Raji (cell line): ENCODE data around the gene SH3BP5L.

Source experiments
- POLR2A ChIP-seq: IDR thresholded peaks from 2 replicates; pipeline ENCODE4 v1.6.1; 2011; ENCODE audit warnings: low read depth, low read length, control low read depth; ENCODE audit not compliant: insufficient read depth

SH3BP5L gene

GRCh38 chr1:248788327-248788726, 37.4 kb downstream of the SH3BP5L start:
- no peak for TF ChIP-seq POLR2A

DNA sequence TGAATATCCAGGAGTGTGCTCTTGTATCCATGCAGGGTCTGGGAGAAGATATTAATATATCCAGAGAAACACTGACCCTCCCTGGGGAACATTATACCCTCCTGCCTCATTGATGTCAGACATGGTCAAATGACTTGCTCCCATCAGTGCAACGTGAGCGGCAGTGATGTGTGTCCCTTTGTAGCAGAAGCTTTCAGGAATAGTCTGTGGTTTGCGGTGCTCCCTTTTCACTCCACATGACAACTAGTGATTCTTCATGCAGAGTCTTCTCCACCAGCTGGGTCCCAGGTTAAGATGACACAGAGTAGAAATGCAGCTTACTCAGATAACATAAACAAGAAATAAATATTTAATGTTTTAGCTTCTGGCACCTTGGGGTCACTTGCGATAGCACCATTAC, 38.3 kb downstream of the SH3BP5L start:
- no peak for TF ChIP-seq POLR2A

DNA sequence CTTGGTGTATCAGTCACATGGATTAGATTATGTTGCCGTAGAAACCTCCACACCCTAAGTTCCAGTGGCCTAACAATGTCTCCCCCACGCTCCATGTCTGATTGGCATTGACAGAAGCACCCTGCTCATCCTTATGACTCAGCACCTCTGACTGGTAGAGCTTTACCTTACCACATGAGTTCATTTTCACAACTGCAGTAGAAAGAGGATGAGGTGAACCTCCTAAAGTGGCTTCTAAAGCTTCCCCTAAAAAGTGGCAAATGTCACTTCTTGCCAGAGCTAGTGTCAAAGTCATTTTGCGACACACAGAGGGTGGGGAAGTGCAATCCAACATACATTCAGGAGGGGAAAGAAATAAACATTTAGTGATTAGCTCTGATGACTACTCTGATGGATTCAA, 39.6 kb downstream of the SH3BP5L start:
- TF ChIP-seq POLR2A, result no peak

DNA sequence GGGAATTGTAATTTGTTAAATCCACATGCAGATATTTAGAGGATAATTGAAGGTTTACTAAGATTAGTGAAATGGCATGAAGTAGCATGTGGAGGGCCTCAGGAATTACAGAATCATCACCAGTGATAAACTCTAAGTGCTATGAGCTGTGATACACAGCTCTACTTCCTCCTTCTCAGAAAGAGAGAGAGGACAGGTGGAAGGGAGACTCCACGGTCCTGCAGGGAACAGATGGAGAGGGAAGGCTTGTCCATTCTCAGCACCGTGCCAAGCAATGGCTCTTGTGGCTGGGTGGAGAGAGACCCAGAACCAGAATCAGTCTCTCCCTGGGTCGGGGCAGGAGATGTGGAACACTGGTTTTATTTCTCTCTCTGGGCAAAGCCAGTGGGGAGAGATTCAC, 42.3 kb downstream of the SH3BP5L start:
- no peak for TF ChIP-seq POLR2A

DNA sequence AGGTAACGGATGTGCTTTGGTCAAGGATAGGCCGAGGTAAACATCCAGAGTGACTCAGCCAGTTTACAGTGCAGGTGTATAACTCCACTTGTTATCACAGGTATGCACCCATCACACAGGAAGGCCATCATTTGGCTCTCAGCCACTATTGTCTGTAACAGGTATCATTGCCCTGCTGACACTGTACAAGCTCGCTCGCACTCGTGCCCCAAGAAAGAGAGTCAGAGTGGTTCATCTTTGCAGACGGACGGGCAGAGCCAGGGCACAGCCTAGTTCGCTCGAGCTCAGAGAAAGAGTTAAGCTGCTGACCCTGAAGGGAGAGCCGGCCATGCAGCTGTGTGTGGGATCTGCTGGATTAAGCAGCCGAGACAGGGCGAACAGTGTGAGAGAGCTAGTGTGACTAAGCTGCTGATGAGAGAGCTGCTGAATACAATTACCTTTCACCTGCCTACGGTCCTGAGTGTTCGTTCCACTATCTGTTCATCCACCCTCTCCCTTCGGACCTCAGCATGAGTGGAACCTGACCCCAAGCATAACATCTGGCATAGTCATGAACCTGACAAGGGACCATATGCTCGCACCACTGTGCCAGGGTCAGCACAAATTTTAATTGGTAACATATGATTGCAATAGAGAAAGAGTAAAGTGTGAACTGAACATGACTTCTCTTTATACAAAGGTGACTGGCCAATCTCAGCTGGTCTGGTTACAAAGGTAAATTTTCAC, 43.1 kb downstream of the SH3BP5L start:
- TF ChIP-seq POLR2A, result no peak

- no peak for TF ChIP-seq POLR2A
Measured at GRCh38 chr1:248779350-248779749, 46.4 kb downstream of the SH3BP5L start.

- TF ChIP-seq POLR2A, result no peak
Measured at GRCh38 chr1:248778906-248779305, 46.8 kb downstream of the SH3BP5L start.

DNA sequence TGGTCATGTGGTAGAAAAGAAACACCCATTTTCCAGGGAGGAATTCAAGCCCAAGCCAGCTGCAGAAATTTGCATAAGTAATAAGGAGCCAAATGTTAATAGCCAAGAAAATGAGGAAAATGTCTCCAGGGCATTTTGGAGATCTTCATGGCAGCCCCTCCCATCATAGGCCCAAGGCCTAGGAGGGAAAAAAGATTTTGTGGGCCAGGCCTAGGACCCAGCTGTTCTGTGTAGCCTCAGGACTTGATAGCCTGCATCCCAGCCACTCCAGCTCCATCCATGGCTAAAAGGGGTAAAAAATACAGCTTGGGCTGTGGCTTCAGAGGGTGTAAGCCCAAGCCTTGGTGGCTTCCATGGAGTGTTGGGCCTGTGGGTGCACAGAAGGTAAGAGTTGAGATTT, 48.7 kb downstream of the SH3BP5L start:
- no peak for TF ChIP-seq POLR2A

GRCh38 chr1:248775441-248775840, 50.3 kb downstream of the SH3BP5L start:
- no peak for TF ChIP-seq POLR2A
